Dermis microvascular lymphatic vessel endothelial cell (primary cell): Measurements from ENCODE around the gene RHEX. TPM values are rescaled to one million over a fixed set of nuclear protein-coding genes. Genes with fewer than 3 reads are reported as not detected.

Experiments
- DNase-seq, 2 donors: peaks; one replicate each; pipeline versions ENCODE4 v3.0.0 to v3.0.0-alpha.2; 2010; ENCODE audit warnings: low read depth in 2 of 2
- total RNA-seq: library from RNA; depleted of rRNA; stranded (reverse); fragments of >200 nt; gene quantifications from 2 replicates; pipeline ENCODE4 v1.2.1, GENCODE V29; 2014

The RHEX gene
- total RNA-seq, 1 donor from 2014 or later, result not detected

GRCh38 chr1:206116191-206116872, 63.4 kb downstream of the RHEX start:
- no peak for DNase-seq

GRCh38 chr1:206116873-206117150, 63.8 kb downstream of the RHEX start:
- DNase-seq, result no peak

GRCh38 chr1:206117151-206117948, 64.4 kb downstream of the RHEX start, which contains the start of gene AVPR1B:
Gene AVPR1B, minus strand, starts transcription at chr1:206117388. Its CDS starts 498 bp downstream, at chr1:206116890.
- peak in 1 of 2 donors; percentile 42 for DNase-seq

- DNase-seq, result no peak
These were observed 67.4 kb downstream of the RHEX start for GRCh38 chr1:206120406-206120805.

GRCh38 chr1:206121269-206121668, 68.3 kb downstream of the RHEX start:
- DNase-seq, result no peak

GRCh38 chr1:206122686-206123085, 69.7 kb downstream of the RHEX start:
- no peak for DNase-seq

GRCh38 chr1:206125346-206125745, 72.4 kb downstream of the RHEX start:
- DNase-seq, result no peak

GRCh38 chr1:206127336-206127735, 74.4 kb downstream of the RHEX start:
- no peak for DNase-seq

- no peak for DNase-seq
These were observed 75.2 kb downstream of the RHEX start for GRCh38 chr1:206128196-206128595.

GRCh38 chr1:206131037-206131436, 78.1 kb downstream of the RHEX start:
- DNase-seq, result no peak

- DNase-seq, result no peak
These were observed 80.9 kb downstream of the RHEX start for GRCh38 chr1:206133751-206134415.

- no peak for DNase-seq
These were observed 82.3 kb downstream of the RHEX start for GRCh38 chr1:206135248-206135647.

GRCh38 chr1:206136241-206136640, 83.3 kb downstream of the RHEX start:
- no peak for DNase-seq

- DNase-seq, result no peak
These were observed 89.0 kb downstream of the RHEX start for GRCh38 chr1:206142011-206142410.

- no peak for DNase-seq
These were observed 89.8 kb downstream of the RHEX start for GRCh38 chr1:206142770-206143169.

- no peak for DNase-seq
These were observed 90.7 kb downstream of the RHEX start for GRCh38 chr1:206143537-206144172.

GRCh38 chr1:206144605-206145004, 91.6 kb downstream of the RHEX start:
- no peak for DNase-seq

GRCh38 chr1:206145771-206146290, 92.9 kb downstream of the RHEX start:
- DNase-seq, result no peak
